Mesenteric fat pad (tissue), 1 donor: Measurements from ENCODE around the gene BICRAL. TPM values are rescaled to one million over a fixed set of nuclear protein-coding genes. Genes with fewer than 3 reads are reported as not detected.
"Not testable (repeated sequence)": the region's sequence is repeated elsewhere in the genome, so short reads cannot be mapped to it uniquely, and the experiment has no call there.

Source experiments
- DNase-seq: peaks from one replicate; pipeline ENCODE4 v3.0.0-alpha.2; 2020; ENCODE audit warnings: low spot score
- long read RNA-seq: library from polyadenylated mRNA; unstranded; transcript quantifications from one replicate; pipeline ENCODE4 v2.0.0, GENCODE V29; 2020
- total RNA-seq: library from RNA; stranded (reverse); fragmentation: NEBNext Ultra II Directional; extraction: Animal tissue kit (Norgen Biotek cat#: 25700); gene quantifications from one replicate; pipeline ENCODE4 v1.2.1, GENCODE V29; 2021
- donor health status: DM: yes; HTN: yes; CAD: no.

Gene BICRAL
- 12.5 TPM for total RNA-seq
- long read RNA-seq, partial matches to known transcripts = 0 of 2 reads
- long read RNA-seq, other reads (novel, unspliced or antisense) = 2 of 2 reads

DNA sequence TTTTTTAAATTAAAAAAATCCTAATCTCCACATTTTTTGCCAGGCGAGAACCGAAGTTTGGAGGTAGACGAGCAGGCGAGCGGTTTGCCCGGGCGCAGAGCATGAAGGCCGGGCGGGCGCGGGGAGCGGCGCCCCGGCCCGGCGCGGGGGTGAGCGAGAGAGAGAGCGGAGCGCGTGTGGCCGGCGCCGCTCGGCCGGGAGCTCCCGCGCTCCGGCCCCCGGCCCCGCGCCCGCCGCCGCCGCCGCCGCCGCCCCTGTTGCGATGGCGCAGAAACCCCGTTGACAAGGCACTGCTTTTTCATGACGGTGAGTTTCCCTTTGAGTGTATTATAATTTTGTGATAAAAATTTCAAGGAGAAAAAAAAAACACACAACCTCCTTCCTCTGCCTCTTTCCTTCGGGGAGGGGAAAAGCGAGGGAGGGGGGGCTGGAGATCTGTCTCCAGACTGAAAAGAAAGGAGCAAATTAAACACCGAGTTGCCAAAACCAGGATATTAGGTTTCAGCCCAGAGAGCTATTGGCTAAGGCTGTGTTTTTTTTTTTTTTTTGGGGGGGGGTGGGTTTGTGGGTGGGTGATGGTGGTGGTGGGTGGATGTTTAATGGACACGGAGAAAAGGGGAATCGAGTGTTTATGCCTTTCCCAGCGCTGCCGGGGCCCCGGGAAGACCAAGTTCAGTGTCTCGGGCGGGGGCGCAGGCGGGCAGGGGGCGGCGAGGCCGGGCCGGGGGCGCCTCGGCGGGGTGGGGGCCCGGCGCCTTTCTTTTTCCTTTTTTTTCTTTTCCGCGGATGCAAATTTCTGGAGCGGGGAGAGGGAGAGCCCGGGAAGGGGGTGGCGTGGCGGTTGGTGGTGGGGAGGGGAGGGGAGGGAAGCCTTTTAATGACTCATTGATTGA is at the start of gene BICRAL:
TSS of gene BICRAL (plus strand) at position 257 of the 893 bp plus-strand sequence. CDS start 39,971 bp downstream, outside the sequence.
- no peak for DNase-seq

DNA sequence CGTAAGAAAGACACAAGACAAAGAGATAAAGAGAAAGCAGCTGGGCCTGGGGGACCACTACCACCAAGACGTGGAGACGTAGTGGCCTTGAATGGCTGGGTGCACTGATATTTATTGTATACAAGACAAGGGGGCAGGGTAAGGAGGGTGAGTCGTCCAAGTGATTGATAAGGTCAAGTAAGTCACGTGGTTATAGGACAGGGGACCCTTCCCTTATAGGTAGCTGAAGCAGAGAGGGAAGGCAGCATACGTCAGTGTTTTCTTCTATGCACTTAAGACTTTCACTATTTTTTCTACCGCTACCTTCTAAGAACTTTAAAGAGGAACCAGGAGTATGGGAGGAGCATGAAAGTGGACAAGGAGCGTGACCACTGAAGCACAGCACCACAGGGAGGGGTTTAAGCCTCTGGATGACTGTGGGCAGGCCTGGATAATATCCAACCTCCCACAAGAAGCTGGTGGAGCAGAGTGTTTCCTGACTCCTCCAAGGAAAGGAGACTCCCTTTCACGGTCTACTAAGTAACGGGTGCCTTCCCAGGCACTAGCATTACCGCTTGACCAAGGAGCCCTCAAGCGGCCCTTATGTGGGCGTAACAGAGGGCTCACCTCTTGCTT is 47.9 kb upstream of the BICRAL start:
- DNase-seq = not testable (repeated sequence)

GRCh38 chr6:42735976-42736375 is 45.9 kb upstream of the BICRAL start:
- DNase-seq = no peak

DNA sequence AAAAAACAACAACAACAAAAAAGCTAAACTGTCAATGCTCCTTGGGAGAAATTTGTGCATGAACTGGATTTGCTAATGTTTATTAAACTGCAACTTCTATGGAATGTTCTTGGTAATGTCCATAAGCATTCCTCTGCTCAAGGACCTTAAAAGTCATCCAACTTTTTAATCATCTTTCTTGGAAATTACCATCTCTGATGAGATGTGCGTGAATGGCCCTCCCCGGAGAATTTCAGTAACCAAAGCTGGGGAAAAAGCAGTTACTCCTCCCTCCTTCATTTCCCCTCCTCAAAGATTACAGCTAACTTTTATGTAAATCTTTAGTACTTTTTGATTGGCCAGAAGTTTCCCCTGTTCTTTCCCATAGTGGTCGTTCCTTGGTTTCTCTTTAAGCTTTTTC is 41.1 kb upstream of the BICRAL start:
- DNase-seq = no peak

- DNase-seq = no peak
These were observed 39.5 kb upstream of the BICRAL start for GRCh38 chr6:42742116-42742894.

DNA sequence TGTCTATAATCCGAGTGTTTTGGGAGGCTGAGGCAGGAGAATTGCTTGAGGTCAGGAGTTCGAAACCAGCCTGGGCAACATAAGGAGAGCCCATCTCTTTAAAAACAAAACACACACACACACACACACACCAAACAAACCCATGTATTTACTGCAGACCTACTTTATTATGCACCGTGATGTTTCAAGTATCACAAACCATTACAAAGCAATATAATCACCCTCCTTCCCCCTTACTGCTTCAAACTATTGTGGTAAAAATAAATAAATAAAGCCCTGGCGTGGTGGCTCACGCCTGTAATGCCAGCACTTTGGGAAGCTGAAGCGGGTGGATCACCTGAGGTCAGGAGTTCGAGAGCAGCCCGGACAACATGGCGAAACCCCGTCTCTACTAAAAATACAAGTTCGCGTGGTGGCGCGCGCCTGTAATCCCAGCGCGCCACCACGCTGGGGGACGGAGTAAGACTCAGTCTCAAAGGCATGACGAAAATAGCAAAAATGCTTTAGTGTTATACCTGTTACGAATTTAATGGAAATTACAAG is 37.4 kb upstream of the BICRAL start:
- DNase-seq = no peak

DNA sequence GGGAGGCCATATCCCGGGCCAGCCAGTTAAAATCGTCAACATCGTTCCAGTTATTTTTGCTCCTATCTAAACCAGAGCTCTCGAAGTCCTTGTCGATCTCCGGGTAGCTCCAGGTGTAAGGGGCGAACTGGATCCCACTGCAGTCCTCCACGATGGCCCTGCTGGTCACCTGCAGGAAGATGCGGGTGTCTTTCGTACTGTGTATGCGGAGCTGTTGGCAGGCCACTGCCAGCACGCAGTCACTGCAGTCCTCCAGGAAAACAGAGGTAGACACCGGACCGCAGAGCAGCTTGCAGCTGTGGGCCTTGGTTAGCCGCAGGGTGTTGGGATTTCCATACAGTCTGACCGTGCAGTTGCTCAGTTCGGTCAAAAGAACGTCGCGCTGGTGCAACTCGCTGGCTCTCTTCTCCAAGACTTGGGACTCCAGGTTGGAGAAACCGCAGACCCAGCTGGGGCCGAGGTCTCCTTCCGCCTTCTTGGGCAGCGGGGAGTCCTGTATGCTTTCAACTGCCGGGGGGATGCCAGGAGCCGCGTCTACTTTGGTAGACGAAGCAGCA is 36.7 kb upstream of the BICRAL start:
- no peak for DNase-seq

DNA sequence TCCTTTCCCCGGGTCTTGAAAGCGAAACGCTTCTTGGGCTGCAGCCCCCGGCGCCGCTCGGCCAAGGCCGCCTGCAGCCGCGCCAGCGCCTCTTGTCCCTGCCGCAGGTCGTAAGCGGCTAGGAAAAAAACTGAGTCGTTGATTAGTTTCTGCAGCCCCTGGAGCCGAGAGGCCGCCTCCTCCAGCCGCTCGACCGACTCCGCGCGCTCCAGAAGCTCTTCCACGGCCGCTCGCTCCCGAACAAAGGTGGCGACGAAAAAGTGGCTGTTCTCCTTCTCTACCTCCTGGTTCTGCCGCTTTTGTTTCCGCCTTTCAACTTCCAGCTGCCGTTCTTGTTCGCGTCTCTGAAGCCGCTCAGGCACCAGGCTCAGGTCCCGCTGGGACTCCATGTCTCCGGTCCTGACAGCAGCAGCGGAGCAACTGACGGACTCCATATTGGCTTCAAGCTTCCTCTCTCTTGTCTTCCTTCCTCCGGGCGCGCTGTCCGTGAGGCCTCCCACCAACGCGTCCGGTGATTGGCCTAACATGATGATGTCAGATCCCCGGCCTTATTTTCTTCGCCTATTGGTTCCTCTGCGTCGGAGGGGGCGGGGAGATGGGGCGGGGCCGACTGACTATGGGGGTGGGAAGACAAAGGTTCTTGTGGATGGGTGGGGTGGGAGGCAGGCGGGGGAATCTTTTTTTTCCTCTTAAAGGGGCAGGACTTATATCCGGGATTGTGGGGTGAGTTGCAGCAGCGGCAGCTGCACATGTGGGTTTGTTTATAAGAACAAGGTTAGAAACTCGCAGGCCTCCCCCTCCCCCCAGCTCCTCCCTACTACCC is 36.0 kb upstream of the BICRAL start, which contains the start of gene TBCC:
TSS of gene TBCC (minus strand) at position 464 of the 823 bp plus-strand sequence. CDS start at position 434, 30 bp downstream.
- peak; percentile 96 for DNase-seq

DNA sequence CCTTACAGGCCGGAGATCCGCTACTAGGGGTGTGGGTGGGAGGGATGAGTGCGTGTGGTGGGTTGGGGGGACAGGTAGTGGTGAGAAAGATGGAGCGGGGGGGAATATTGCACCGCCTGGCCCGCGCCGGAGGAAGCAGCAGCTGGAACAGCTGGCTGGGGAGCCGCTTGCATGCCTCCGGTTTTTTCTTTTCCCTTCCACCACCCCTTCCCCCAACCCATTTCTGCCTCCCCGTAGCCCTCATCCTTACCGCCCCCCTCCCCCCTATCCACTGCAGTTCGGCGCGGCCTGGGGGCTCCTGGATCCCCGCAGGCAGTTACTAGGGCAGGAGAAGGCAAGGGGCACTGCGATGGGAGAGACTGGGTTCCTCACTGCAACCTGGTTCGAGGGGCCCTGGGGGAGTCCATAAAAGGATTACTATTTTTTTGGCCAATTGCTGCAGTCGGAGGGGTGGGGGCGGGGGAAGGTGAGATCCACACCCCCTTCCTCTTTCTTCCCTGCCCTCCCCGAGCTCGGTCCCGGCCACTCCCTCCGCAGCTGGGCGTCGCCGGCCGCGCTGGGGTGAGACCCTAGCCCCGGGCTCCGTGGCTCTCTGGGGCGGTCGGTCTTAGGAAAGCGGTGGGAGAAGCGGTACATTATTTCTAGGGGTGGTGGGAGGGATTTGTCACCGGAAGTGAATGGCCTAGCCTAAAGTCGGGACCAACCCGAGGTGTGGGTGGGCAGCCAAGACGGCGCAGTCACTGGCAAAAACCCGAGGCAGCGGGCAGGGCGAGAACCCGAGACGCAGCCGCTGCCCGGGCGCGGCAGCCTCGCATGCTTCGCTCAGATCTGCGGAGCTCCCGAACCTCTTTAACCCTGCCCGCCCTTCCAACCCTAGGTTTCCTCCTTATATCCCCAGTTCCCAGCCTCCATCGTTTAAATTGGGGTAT is 35.1 kb upstream of the BICRAL start:
- DNase-seq = peak; percentile 94

GRCh38 chr6:42748203-42748898 is 33.5 kb upstream of the BICRAL start:
- DNase-seq = no peak

DNA sequence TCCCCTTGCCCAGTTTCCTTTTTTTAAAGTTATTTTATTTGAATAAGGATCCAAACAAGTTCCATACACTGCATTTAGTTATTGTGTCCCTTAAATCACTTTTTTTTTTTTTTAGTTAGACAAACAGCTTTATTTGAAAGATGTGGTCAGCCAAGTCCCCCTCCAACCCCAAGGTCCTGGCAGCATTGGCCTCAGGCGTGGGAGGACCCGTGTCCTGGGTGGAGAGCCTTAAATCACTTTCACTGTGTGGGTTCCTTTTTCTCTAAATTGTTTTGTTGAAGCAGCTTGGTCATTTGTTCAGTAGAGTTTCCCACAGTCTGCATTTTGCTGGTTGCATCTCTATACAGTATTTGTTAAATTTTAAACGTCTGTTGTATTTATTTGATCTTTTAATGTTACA is 30.8 kb upstream of the BICRAL start:
- no peak for DNase-seq

GRCh38 chr6:42754759-42755158 is 27.1 kb upstream of the BICRAL start:
- DNase-seq = no peak

- no peak for DNase-seq
These were observed 25.1 kb upstream of the BICRAL start for GRCh38 chr6:42756722-42757121.

DNA sequence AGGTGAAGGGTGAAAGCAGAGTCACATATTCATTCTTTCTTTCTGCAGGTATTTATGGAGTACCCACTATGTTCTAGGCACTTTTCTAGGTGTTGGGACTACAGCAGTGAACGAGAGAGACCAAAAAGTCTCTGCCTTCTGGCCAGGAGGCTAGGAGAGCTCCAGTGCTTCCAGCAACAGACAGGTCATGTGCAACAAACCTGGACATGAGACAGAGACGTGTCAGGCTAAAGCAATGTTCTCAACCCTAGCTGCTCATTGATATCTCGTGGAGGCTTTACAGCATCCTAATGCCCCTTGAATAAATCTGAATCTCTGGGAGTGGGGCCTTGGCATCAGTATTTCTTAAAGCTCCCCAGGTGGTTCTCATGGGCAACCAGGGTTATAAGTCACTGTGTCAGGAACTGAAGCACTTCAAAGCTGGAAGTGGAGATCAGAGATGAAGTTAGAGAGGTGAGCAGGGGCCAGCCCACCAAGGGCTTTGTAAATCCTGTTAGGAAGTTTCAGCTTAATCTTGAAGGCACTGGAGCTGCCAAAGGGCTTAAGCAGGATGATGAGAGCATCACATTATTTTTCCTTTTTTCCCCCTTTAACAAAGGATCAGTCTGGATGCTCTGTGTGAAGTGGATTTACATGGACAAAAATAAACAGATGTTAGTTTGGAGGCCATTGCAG is 23.0 kb upstream of the BICRAL start:
- DNase-seq = no peak

DNA sequence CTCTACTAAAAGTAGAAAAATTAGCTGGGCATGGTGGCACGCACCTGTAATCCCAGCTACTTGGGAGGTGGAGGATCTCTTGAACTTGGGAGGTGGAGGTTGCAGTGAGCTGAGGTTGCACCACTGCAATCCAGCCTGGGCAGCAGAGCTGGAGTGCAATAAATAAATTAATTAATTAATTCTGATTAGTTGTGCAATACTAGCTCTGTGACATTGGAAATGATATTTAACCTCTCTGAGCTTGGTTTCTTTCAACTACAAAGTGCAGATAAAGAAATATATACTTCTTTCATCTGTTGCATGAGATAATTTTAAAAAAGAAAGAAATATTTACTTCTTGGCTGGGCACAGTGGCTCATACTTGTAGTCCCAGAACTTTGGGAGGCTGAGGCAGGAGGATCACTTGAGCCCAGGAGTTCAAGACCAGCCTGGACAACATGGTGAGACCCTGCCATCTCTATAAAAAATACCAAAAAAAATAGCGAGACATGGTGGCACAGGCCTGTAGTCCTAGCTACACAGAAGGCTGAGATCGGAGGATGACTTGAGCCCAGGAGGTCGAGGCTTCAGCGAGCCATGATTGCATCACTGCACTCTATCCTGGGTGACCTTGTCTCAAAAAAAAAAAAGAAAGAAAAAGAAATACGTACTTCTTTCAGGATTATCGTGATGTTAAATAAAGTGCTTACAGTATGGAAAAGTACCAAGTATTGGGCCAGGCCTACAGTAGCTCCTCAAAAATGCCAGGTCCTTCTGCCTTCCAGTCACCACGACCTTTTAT is 20.4 kb upstream of the BICRAL start:
- no peak for DNase-seq

DNA sequence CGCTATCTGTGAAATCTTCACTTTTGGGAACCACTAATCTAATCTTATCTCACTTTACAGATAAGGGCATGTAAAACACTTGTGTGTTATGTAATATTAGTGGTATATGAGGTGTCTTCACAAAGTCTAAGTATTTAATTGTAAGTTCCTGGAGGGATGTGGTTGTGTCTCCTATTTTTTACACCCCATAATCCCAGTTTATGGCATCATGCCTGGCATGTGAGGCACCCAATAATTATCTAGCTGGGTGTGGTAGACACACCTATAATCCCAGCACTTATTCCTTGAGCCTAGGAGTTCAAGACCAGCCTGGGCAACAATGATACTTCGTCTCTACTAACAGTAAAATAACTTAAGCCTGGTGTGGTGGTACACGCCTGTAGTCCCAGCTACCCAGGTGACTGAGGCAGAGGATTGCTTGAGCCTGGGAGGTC is 19.4 kb upstream of the BICRAL start:
- no peak for DNase-seq

DNA sequence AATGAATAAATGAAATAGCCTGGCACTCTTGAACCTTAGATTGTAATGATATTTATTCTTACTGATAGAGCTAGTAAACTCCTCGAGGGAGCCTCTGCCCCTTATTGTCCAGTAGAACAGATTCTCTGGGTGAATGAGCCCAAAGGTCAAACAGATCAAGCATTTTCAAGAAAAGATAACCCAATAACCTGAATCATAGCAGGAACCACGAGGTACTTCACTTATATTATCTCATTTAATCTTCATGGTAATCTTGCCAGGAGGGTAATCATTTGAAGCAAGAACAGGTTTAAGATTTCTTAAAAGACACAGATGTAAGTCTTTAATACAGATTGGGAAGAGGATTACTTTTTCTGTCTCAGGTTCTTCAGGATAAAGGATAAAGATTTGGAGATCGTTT is 18.9 kb upstream of the BICRAL start:
- DNase-seq = no peak
